Measurements from ENCODE around the gene MRPL55. TPM values are rescaled to one million over a fixed set of nuclear protein-coding genes. Genes with fewer than 3 reads are reported as not detected.

Gene MRPL55
- total RNA-seq, 5 donors from 2014 or later (not counting 1 experiment from before 2014, with no cell fraction given), result 49.7 to 63.5 (median 55.9) TPM

GRCh38 chr1:228066891-228067654, 42.0 kb downstream of the MRPL55 start:
- DNase-seq, result no peak
- CTCF ChIA-PET, result no interaction called here
- Mint-ChIP-seq H3K27ac (no peak overlapping the region), H3K4me3 (no peak overlapping the region), H3K4me1 (peaks cover 0 to 7% (median 0%) of the 10 kb centered on the region in 3 donors), H3K27me3 (peaks cover 15 to 29% of the 10 kb centered on the region in 2 donors), H3K36me3 (no peaks in the 10 kb centered on the region), H3K9me3 (no peaks in the 10 kb centered on the region)
- Histone ChIP-seq H3K4me3 (ENCODE audit: control insufficient read depth in 1 of 2, extremely low read depth in 1 of 2, low read length in 1 of 2) (no peak overlapping the region), H3K27me3 (replicated peaks in 1 of 2; ENCODE audit: control insufficient read depth in 2 of 2, extremely low read depth in 1 of 2, insufficient read depth in 2 of 2, low read length in 1 of 2) (peaks cover 8 to 56% of the 10 kb centered on the region in 2 experiments), H3K27ac (ENCODE audit: low read length) (no peak overlapping the region), H3K9me3 (no peaks in the 10 kb centered on the region), H3K4me1 (ENCODE audit: control insufficient read depth in 1 of 2, extremely low read depth in 1 of 2, insufficient read depth in 2 of 2, low read length in 2 of 2) (no peaks in the 10 kb centered on the region), H3K36me3 (ENCODE audit: control insufficient read depth in 2 of 2, extremely low read depth in 1 of 2, insufficient read depth in 1 of 2, low read length in 1 of 2) (no peaks in the 10 kb centered on the region)
- no peak for ATAC-seq (replicated peaks in 1 of 4)
- WGBS (ENCODE audit: insufficient coverage), result 69% methylated on average over 8 of the region's 10 CpGs
- POLR2A ChIA-PET, result interaction anchor here in 1 of 2 donors (0.7 kb wide), 1 partner anchor 76 kb away, joined by 3 read pairs; no protein-coding TSS in a partner anchor

DNA sequence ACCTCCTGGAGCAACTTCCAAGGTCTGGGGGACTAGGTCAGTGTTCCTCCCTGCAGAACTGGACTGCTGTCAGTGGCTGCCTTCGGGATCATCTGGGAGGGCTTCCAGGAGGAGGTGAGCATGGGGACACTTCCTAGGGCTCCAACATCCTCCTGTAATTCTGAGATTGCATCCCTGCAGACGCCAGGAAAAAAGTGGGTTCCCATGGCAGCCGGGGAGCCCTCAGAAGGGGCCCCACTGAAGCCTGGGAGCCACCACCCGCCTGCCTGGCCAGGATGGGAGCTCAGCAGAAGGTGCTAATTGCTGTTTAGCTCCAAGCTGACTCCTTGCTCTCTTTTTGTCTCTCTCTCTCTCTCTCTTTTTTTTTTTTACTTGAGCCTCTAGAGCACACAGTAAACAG, 42.7 kb downstream of the MRPL55 start:
- 23% methylated on average over 4 of the region's 4 CpGs for WGBS (ENCODE audit: insufficient coverage)
- Histone ChIP-seq H3K27me3 (replicated peaks in 1 of 2; ENCODE audit: control insufficient read depth in 2 of 2, extremely low read depth in 1 of 2, insufficient read depth in 2 of 2, low read length in 1 of 2) (peaks cover 9 to 63% of the 10 kb centered on the region in 2 experiments), H3K4me3 (ENCODE audit: control insufficient read depth in 1 of 2, extremely low read depth in 1 of 2, low read length in 1 of 2) (no peak overlapping the region), H3K36me3 (ENCODE audit: control insufficient read depth in 2 of 2, extremely low read depth in 1 of 2, insufficient read depth in 1 of 2, low read length in 1 of 2) (no peaks in the 10 kb centered on the region), H3K4me1 (ENCODE audit: control insufficient read depth in 1 of 2, extremely low read depth in 1 of 2, insufficient read depth in 2 of 2, low read length in 2 of 2) (no peaks in the 10 kb centered on the region), H3K9me3 (no peaks in the 10 kb centered on the region), H3K27ac (ENCODE audit: low read length) (no peak overlapping the region)
- Mint-ChIP-seq H3K4me3 (no peak overlapping the region), H3K4me1 (peaks cover 0 to under 1% (median 0%) of the 10 kb centered on the region in 3 donors), H3K27me3 (peaks cover 15 to 32% of the 10 kb centered on the region in 2 donors), H3K36me3 (no peaks in the 10 kb centered on the region), H3K9me3 (no peaks in the 10 kb centered on the region), H3K27ac (no peak overlapping the region)
- ChIA-PET CTCF (no interaction called here), POLR2A (interaction anchor here in 1 of 2 donors (0.7 kb wide), 1 partner anchor 75 kb away, joined by 3 read pairs; no protein-coding TSS in a partner anchor)
- ATAC-seq (replicated peaks in 1 of 4) (no peak), DNase-seq (no peak)

DNA sequence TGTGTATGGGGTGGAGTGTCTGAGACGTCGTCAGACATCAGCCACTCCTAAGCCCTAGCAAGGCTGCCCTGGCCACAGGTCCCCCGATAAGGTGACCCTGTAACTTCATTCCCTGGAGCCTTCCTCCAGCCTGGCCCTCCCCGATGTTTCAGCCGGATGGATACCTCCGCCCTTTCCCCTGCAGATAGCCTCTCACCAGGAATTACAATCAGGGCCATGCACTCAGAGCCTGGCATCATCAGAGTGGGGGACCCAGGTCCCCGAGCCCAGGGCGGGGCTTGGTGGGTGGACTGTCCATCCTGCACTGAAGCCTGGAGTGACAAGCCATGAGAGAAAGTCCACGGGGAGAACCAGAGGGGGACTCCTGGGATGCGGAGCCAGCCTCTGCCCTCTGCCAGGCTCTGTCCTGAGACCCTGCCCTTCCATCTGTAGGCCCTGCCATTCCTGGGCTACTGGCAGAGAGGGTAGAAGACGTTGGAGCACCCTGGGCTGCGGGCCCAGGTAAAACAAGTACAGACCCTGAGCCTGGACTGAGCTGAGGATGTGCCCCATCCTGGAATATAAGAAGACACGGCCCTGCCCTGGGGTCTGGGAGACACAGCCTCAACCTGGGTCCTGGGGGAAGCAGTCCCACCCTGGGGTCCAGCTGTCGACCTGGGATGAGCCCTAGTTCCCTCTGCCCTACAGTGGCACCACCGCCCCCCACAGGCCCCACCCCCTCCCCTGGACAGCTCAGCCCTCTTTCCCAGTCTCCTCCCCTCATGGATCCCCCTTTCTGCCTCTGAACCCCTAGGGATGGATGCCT, 43.4 kb downstream of the MRPL55 start:
- Histone ChIP-seq H3K27me3 (replicated peaks in 1 of 2; ENCODE audit: control insufficient read depth in 2 of 2, extremely low read depth in 1 of 2, insufficient read depth in 2 of 2, low read length in 1 of 2) (peaks cover 14 to 69% of the 10 kb centered on the region in 2 experiments), H3K4me1 (ENCODE audit: control insufficient read depth in 1 of 2, extremely low read depth in 1 of 2, insufficient read depth in 2 of 2, low read length in 2 of 2) (peaks cover 0 to 3% of the 10 kb centered on the region in 2 experiments), H3K27ac (ENCODE audit: low read length) (no peak overlapping the region), H3K36me3 (ENCODE audit: control insufficient read depth in 2 of 2, extremely low read depth in 1 of 2, insufficient read depth in 1 of 2, low read length in 1 of 2) (no peaks in the 10 kb centered on the region), H3K4me3 (ENCODE audit: control insufficient read depth in 1 of 2, extremely low read depth in 1 of 2, low read length in 1 of 2) (no peak overlapping the region), H3K9me3 (no peaks in the 10 kb centered on the region)
- Mint-ChIP-seq H3K27ac (no peak overlapping the region), H3K4me3 (no peak overlapping the region), H3K4me1 (peaks cover 4 to 7% (median 6%) of the 10 kb centered on the region in 3 donors), H3K36me3 (no peaks in the 10 kb centered on the region), H3K27me3 (peaks cover 21 to 39% of the 10 kb centered on the region in 2 donors), H3K9me3 (no peaks in the 10 kb centered on the region)
- ATAC-seq (replicated peaks in 1 of 4) (no peak), DNase-seq (no peak)
- POLR2A ChIA-PET, result no interaction called here
- CTCF ChIA-PET, result no interaction called here
- 76% methylated on average over 13 of the region's 15 CpGs for WGBS (ENCODE audit: insufficient coverage)

- no peaks in the 10 kb centered on the region for H3K36me3 ChIP-seq (ENCODE audit: control insufficient read depth in 2 of 2, extremely low read depth in 1 of 2, insufficient read depth in 1 of 2, low read length in 1 of 2)
- ChIA-PET POLR2A (no interaction called here), CTCF (no interaction called here)
- peaks cover 24 to 44% of the 10 kb centered on the region in 2 donors for H3K27me3 Mint-ChIP-seq
- no peaks in the 10 kb centered on the region for H3K9me3 ChIP-seq
- peaks cover 0 to 11% of the 10 kb centered on the region in 2 experiments for H3K4me1 ChIP-seq (ENCODE audit: control insufficient read depth in 1 of 2, extremely low read depth in 1 of 2, insufficient read depth in 2 of 2, low read length in 2 of 2)
- peaks cover 6 to 10% (median 10%) of the 10 kb centered on the region in 3 donors for H3K4me1 Mint-ChIP-seq
- no peak overlapping the region for H3K27ac Mint-ChIP-seq
- H3K4me3 Mint-ChIP-seq, result no peak overlapping the region
- no peak for DNase-seq
- H3K27me3 ChIP-seq (replicated peaks in 1 of 2; ENCODE audit: control insufficient read depth in 2 of 2, extremely low read depth in 1 of 2, insufficient read depth in 2 of 2, low read length in 1 of 2), result peaks cover 14 to 77% of the 10 kb centered on the region in 2 experiments
- H3K27ac ChIP-seq (ENCODE audit: low read length), result no peak overlapping the region
- 64% methylated on average over 6 of the region's 15 CpGs for WGBS (ENCODE audit: insufficient coverage)
- no peak overlapping the region for H3K4me3 ChIP-seq (ENCODE audit: control insufficient read depth in 1 of 2, extremely low read depth in 1 of 2, low read length in 1 of 2)
- no peak for ATAC-seq (replicated peaks in 1 of 4)
- H3K36me3 Mint-ChIP-seq, result no peaks in the 10 kb centered on the region
- H3K9me3 Mint-ChIP-seq, result no peaks in the 10 kb centered on the region
Measured at GRCh38 chr1:228064741-228065542, 44.2 kb downstream of the MRPL55 start.

DNA sequence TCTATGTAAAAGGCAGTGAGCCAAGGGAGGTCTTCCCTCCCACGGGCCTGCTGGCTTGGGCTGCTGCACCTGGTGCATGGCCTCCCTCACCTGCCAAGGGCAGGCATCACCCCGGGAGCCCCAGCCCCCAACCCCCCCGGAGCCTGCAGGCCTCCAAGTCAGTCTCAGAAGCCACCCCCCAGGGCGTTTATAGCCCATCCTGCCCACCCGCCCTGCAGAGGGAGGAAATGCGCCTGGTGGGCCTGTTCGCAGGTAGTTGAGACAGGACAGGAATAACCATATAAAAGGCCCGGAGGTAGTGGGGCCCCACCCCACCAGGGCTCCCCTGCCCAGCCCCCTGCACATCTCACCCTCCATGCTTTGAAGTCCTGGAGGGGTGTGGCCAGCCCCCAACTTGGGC, 44.8 kb downstream of the MRPL55 start:
- POLR2A ChIA-PET, result no interaction called here
- DNase-seq (no peak), ATAC-seq (replicated peaks in 1 of 4) (no peak)
- Mint-ChIP-seq H3K36me3 (no peaks in the 10 kb centered on the region), H3K9me3 (no peaks in the 10 kb centered on the region), H3K4me3 (no peak overlapping the region), H3K27ac (no peak overlapping the region), H3K4me1 (peaks cover 8 to 15% (median 10%) of the 10 kb centered on the region in 3 donors), H3K27me3 (peaks cover 24 to 44% of the 10 kb centered on the region in 2 donors)
- Histone ChIP-seq H3K4me3 (ENCODE audit: control insufficient read depth in 1 of 2, extremely low read depth in 1 of 2, low read length in 1 of 2) (no peak overlapping the region), H3K36me3 (ENCODE audit: control insufficient read depth in 2 of 2, extremely low read depth in 1 of 2, insufficient read depth in 1 of 2, low read length in 1 of 2) (no peaks in the 10 kb centered on the region), H3K4me1 (ENCODE audit: control insufficient read depth in 1 of 2, extremely low read depth in 1 of 2, insufficient read depth in 2 of 2, low read length in 2 of 2) (peaks cover 2 to 18% of the 10 kb centered on the region in 2 experiments), H3K27ac (ENCODE audit: low read length) (no peak overlapping the region), H3K9me3 (no peaks in the 10 kb centered on the region), H3K27me3 (replicated peaks in 1 of 2; ENCODE audit: control insufficient read depth in 2 of 2, extremely low read depth in 1 of 2, insufficient read depth in 2 of 2, low read length in 1 of 2) (peaks cover 14 to 84% of the 10 kb centered on the region in 2 experiments)
- CTCF ChIA-PET, result no interaction called here
- WGBS (ENCODE audit: insufficient coverage), result 41% methylated on average over 2 of the region's 8 CpGs

All from T-cell (primary cell).